ENCODE results near the gene PPP2R2B.

PPP2R2B gene

GRCh38 chr5:146828385-146828784 lies 50.2 kb downstream of the PPP2R2B start:
- DNase-seq (ENCODE audit: low read depth in 3 of 3, low spot score in 1 of 3) = no peak

GRCh38 chr5:146827901-146828300 lies 50.7 kb downstream of the PPP2R2B start:
- DNase-seq (ENCODE audit: low read depth in 3 of 3, low spot score in 1 of 3) = no peak

GRCh38 chr5:146825033-146825432 lies 53.5 kb downstream of the PPP2R2B start:
- no peak for DNase-seq (ENCODE audit: low read depth in 3 of 3, low spot score in 1 of 3)

- DNase-seq (ENCODE audit: low read depth in 3 of 3, low spot score in 1 of 3) = no peak
Measured at GRCh38 chr5:146821732-146822131, 56.8 kb downstream of the PPP2R2B start.

GRCh38 chr5:146820987-146821386 lies 57.6 kb downstream of the PPP2R2B start:
- DNase-seq (ENCODE audit: low read depth in 3 of 3, low spot score in 1 of 3) = no peak

GRCh38 chr5:146818822-146819221 lies 59.7 kb downstream of the PPP2R2B start:
- DNase-seq (ENCODE audit: low read depth in 3 of 3, low spot score in 1 of 3) = no peak

- DNase-seq (ENCODE audit: low read depth in 3 of 3, low spot score in 1 of 3) = no peak
Measured at GRCh38 chr5:146817973-146818372, 60.6 kb downstream of the PPP2R2B start.

- no peak for DNase-seq (ENCODE audit: low read depth in 3 of 3, low spot score in 1 of 3)
Measured at GRCh38 chr5:146816775-146817387, 61.7 kb downstream of the PPP2R2B start.

- no peak for DNase-seq (ENCODE audit: low read depth in 3 of 3, low spot score in 1 of 3)
Measured at GRCh38 chr5:146815411-146815810, 63.1 kb downstream of the PPP2R2B start.

GRCh38 chr5:146813346-146814157 lies 65.0 kb downstream of the PPP2R2B start:
- no peak for DNase-seq (ENCODE audit: low read depth in 3 of 3, low spot score in 1 of 3)

GRCh38 chr5:146805081-146805480 lies 73.5 kb downstream of the PPP2R2B start:
- no peak for DNase-seq (ENCODE audit: low read depth in 3 of 3, low spot score in 1 of 3)

- no peak for DNase-seq (ENCODE audit: low read depth in 3 of 3, low spot score in 1 of 3)
Measured at GRCh38 chr5:146802945-146803522, 75.5 kb downstream of the PPP2R2B start.

GRCh38 chr5:146799671-146800070 lies 78.9 kb downstream of the PPP2R2B start:
- DNase-seq (ENCODE audit: low read depth in 3 of 3, low spot score in 1 of 3) = no peak

- no peak for DNase-seq (ENCODE audit: low read depth in 3 of 3, low spot score in 1 of 3)
Measured at GRCh38 chr5:146799231-146799630, 79.3 kb downstream of the PPP2R2B start.

GRCh38 chr5:146797658-146798057 lies 80.9 kb downstream of the PPP2R2B start:
- DNase-seq (ENCODE audit: low read depth in 3 of 3, low spot score in 1 of 3) = no peak

- no peak for DNase-seq (ENCODE audit: low read depth in 3 of 3, low spot score in 1 of 3)
Measured at GRCh38 chr5:146796911-146797310, 81.6 kb downstream of the PPP2R2B start.

- no peak for DNase-seq (ENCODE audit: low read depth in 3 of 3, low spot score in 1 of 3)
Measured at GRCh38 chr5:146796144-146796543, 82.4 kb downstream of the PPP2R2B start.

- no peak for DNase-seq (ENCODE audit: low read depth in 3 of 3, low spot score in 1 of 3)
Measured at GRCh38 chr5:146794326-146795029, 84.1 kb downstream of the PPP2R2B start.

GRCh38 chr5:146793709-146794108 lies 84.8 kb downstream of the PPP2R2B start:
- no peak for DNase-seq (ENCODE audit: low read depth in 3 of 3, low spot score in 1 of 3)

- DNase-seq (ENCODE audit: low read depth in 3 of 3, low spot score in 1 of 3) = no peak
Measured at GRCh38 chr5:146791471-146791870, 87.1 kb downstream of the PPP2R2B start.

- no peak for DNase-seq (ENCODE audit: low read depth in 3 of 3, low spot score in 1 of 3)
Measured at GRCh38 chr5:146789712-146790653, 88.6 kb downstream of the PPP2R2B start.
